Effector memory CD4-positive, alpha-beta T cell (primary cell): Measurements from ENCODE around the gene LSP1.

Experiments
- DNase-seq, 3 donors: peaks; one replicate each; pipeline ENCODE4 v3.0.0-alpha.2; 2020
- H3K27ac ChIP-seq: 2 replicates; pipeline ENCODE4 v1.7.0; 2013; ENCODE audit warnings: mild to moderate bottlenecking, low read length, moderate library complexity; ENCODE audit not compliant: insufficient read depth, poor library complexity, severe bottlenecking
- H3K27me3 ChIP-seq: replicated peaks from 2 replicates; pipeline ENCODE4 v1.7.0; 2013; ENCODE audit warnings: mild to moderate bottlenecking, low read length; ENCODE audit not compliant: insufficient read depth, control insufficient read depth, poor library complexity, severe bottlenecking
- H3K36me3 ChIP-seq: 2 replicates; pipeline ENCODE4 v1.7.0; 2013; ENCODE audit warnings: mild to moderate bottlenecking, low read length, moderate library complexity; ENCODE audit not compliant: control insufficient read depth, insufficient read depth
- H3K4me1 ChIP-seq: 2 replicates; pipeline ENCODE4 v1.7.0; 2013; ENCODE audit warnings: low read length, mild to moderate bottlenecking; ENCODE audit not compliant: control insufficient read depth, insufficient read depth, poor library complexity, severe bottlenecking
- H3K4me3 ChIP-seq: 2 replicates; pipeline ENCODE4 v1.7.0; 2013; ENCODE audit warnings: low read length, low read depth, mild to moderate bottlenecking; ENCODE audit not compliant: insufficient read depth, poor library complexity, severe bottlenecking
- H3K9me3 ChIP-seq: 2 replicates; pipeline ENCODE4 v1.7.0; 2013; ENCODE audit warnings: mild to moderate bottlenecking, low read length, moderate library complexity; ENCODE audit not compliant: control insufficient read depth

The LSP1 gene

GRCh38 chr11:1890856-1891830 lies 38.3 kb downstream of the LSP1 start:
- Histone ChIP-seq H3K27me3 (no peaks in the 10 kb centered on the region), H3K4me3 (peak overlapping the region; percentile 10), H3K36me3 (peaks cover 2% of the 10 kb centered on the region), H3K9me3 (no peaks in the 10 kb centered on the region), H3K27ac (peak overlapping the region; percentile 64), H3K4me1 (peaks cover 47% of the 10 kb centered on the region)
- no peak for DNase-seq

- H3K27ac ChIP-seq: no peak within 1 kb of the TSS
- no peaks in the 10 kb centered on the region for H3K36me3 ChIP-seq
- peak within 1 kb of the TSS; percentile 10 for H3K4me3 ChIP-seq
- no peak for DNase-seq
- no peaks in the 10 kb centered on the region for H3K9me3 ChIP-seq
- H3K27me3 ChIP-seq: no peaks in the 10 kb centered on the region
- peaks cover 47% of the 10 kb centered on the region for H3K4me1 ChIP-seq
Measured at GRCh38 chr11:1891831-1892115, 38.9 kb downstream of the LSP1 start, which contains the start of gene PRR33. Gene PRR33, minus strand, starts transcription at chr11:1891895. Its CDS starts 1,311 bp downstream, at chr11:1890584.

GRCh38 chr11:1892116-1892515 lies 39.2 kb downstream of the LSP1 start:
- H3K4me1 ChIP-seq: peaks cover 47% of the 10 kb centered on the region

GRCh38 chr11:1892558-1892957 lies 39.7 kb downstream of the LSP1 start:
- Histone ChIP-seq H3K27ac (no peak overlapping the region), H3K9me3 (no peaks in the 10 kb centered on the region), H3K4me1 (peaks cover 45% of the 10 kb centered on the region), H3K4me3 (no peak overlapping the region), H3K27me3 (no peaks in the 10 kb centered on the region), H3K36me3 (no peaks in the 10 kb centered on the region)
- no peak for DNase-seq

More at GRCh38 chr11:1892116-1892515, 39.2 kb downstream of the LSP1 start:
- Histone ChIP-seq H3K27ac (no peak overlapping the region), H3K9me3 (no peaks in the 10 kb centered on the region), H3K27me3 (no peaks in the 10 kb centered on the region), H3K4me3 (no peak overlapping the region), H3K36me3 (no peaks in the 10 kb centered on the region)
- DNase-seq: no peak

GRCh38 chr11:1893581-1894359 lies 40.9 kb downstream of the LSP1 start:
- Histone ChIP-seq H3K4me3 (no peak overlapping the region), H3K4me1 (peaks cover 33% of the 10 kb centered on the region), H3K27ac (no peak overlapping the region), H3K36me3 (no peaks in the 10 kb centered on the region), H3K9me3 (no peaks in the 10 kb centered on the region), H3K27me3 (no peaks in the 10 kb centered on the region)
- no peak for DNase-seq

- Histone ChIP-seq H3K4me1 (peaks cover 23% of the 10 kb centered on the region), H3K27me3 (no peaks in the 10 kb centered on the region)
Measured at GRCh38 chr11:1894759-1895158, 41.9 kb downstream of the LSP1 start.

GRCh38 chr11:1896468-1896867 lies 43.6 kb downstream of the LSP1 start:
- Histone ChIP-seq H3K27me3 (no peaks in the 10 kb centered on the region), H3K9me3 (no peaks in the 10 kb centered on the region), H3K4me1 (peaks cover 7% of the 10 kb centered on the region), H3K27ac (no peak overlapping the region), H3K4me3 (no peak overlapping the region), H3K36me3 (no peaks in the 10 kb centered on the region)
- no peak for DNase-seq

More at GRCh38 chr11:1894759-1895158, 41.9 kb downstream of the LSP1 start:
- DNase-seq: no peak
- Histone ChIP-seq H3K4me3 (no peak overlapping the region), H3K27ac (no peak overlapping the region), H3K36me3 (no peaks in the 10 kb centered on the region), H3K9me3 (no peaks in the 10 kb centered on the region)

GRCh38 chr11:1896923-1897322 lies 44.0 kb downstream of the LSP1 start:
- Histone ChIP-seq H3K4me1 (peaks cover 2% of the 10 kb centered on the region), H3K27ac (no peak overlapping the region), H3K27me3 (no peaks in the 10 kb centered on the region), H3K4me3 (no peak overlapping the region), H3K36me3 (no peaks in the 10 kb centered on the region), H3K9me3 (no peaks in the 10 kb centered on the region)
- DNase-seq: no peak

GRCh38 chr11:1899090-1899489 lies 46.2 kb downstream of the LSP1 start:
- Histone ChIP-seq H3K4me1 (no peaks in the 10 kb centered on the region), H3K36me3 (no peaks in the 10 kb centered on the region), H3K9me3 (no peaks in the 10 kb centered on the region), H3K27ac (no peak overlapping the region), H3K4me3 (no peak overlapping the region), H3K27me3 (no peaks in the 10 kb centered on the region)
- no peak for DNase-seq

GRCh38 chr11:1899686-1900085 lies 46.8 kb downstream of the LSP1 start:
- H3K27ac ChIP-seq: no peak overlapping the region
- no peaks in the 10 kb centered on the region for H3K9me3 ChIP-seq
- no peak overlapping the region for H3K4me3 ChIP-seq
- H3K4me1 ChIP-seq: no peaks in the 10 kb centered on the region
- H3K36me3 ChIP-seq: no peaks in the 10 kb centered on the region
- DNase-seq: no peak
- no peaks in the 10 kb centered on the region for H3K27me3 ChIP-seq
